Memory B cell (primary cell): ENCODE measurements around the gene KRT6B.

Source experiments
- ATAC-seq: fragments of 150-1000 bp; cut with Tn5 transposase; 2 replicates; pipeline ENCODE4 v1.10.0; 2021; ENCODE audit warnings: low read depth, mild to moderate bottlenecking, moderate library complexity
- DNase-seq, 2 donors: peaks; one replicate each; pipeline ENCODE4 v3.0.0; 2022; ENCODE audit warnings: low spot score in 2 of 2
- H3K27ac Mint-ChIP-seq: one replicate; pipeline ENCODE4 v1.8.0; 2022; ENCODE audit warnings: mild to moderate bottlenecking, moderate library complexity, mixed read lengths
- H3K27me3 Mint-ChIP-seq: one replicate; pipeline ENCODE4 v1.8.0; 2022; ENCODE audit warnings: mixed read lengths
- H3K36me3 Mint-ChIP-seq: one replicate; pipeline ENCODE4 v1.8.0; 2022; ENCODE audit warnings: mild to moderate bottlenecking, mixed read lengths
- H3K4me1 Mint-ChIP-seq: one replicate; pipeline ENCODE4 v1.8.0; 2022; ENCODE audit warnings: mixed read lengths
- H3K4me3 Mint-ChIP-seq: one replicate; pipeline ENCODE4 v1.8.0; 2022; ENCODE audit warnings: mild to moderate bottlenecking, moderate library complexity, mixed read lengths
- H3K9me3 Mint-ChIP-seq: one replicate; pipeline ENCODE4 v1.8.0; 2022; ENCODE audit warnings: mixed read lengths

The KRT6B gene

GRCh38 chr12:52403561-52403960 is 48.4 kb downstream of the KRT6B start:
- Mint-ChIP-seq H3K27ac (no peak overlapping the region), H3K4me1 (no peaks in the 10 kb centered on the region), H3K36me3 (peaks cover 1% of the 10 kb centered on the region), H3K9me3 (no peaks in the 10 kb centered on the region), H3K4me3 (no peak overlapping the region), H3K27me3 (peaks cover 18% of the 10 kb centered on the region)
- no peak for ATAC-seq
- DNase-seq, result no peak

- ATAC-seq (no peak), DNase-seq (no peak)
- Mint-ChIP-seq H3K27me3 (peaks cover 17% of the 10 kb centered on the region), H3K36me3 (no peaks in the 10 kb centered on the region), H3K4me1 (no peaks in the 10 kb centered on the region), H3K27ac (no peak overlapping the region), H3K4me3 (no peak overlapping the region), H3K9me3 (no peaks in the 10 kb centered on the region)
Measured at GRCh38 chr12:52402873-52403540, 48.9 kb downstream of the KRT6B start.

- ATAC-seq (no peak), DNase-seq (no peak)
- Mint-ChIP-seq H3K4me1 (no peaks in the 10 kb centered on the region), H3K27ac (no peak overlapping the region), H3K27me3 (peaks cover 13% of the 10 kb centered on the region), H3K9me3 (no peaks in the 10 kb centered on the region), H3K4me3 (no peak overlapping the region), H3K36me3 (no peaks in the 10 kb centered on the region)
Measured at GRCh38 chr12:52402377-52402776, 49.6 kb downstream of the KRT6B start.

- H3K27ac Mint-ChIP-seq, result no peak overlapping the region
- ATAC-seq, result no peak
- no peaks in the 10 kb centered on the region for H3K4me1 Mint-ChIP-seq
- DNase-seq, result no peak
- no peaks in the 10 kb centered on the region for H3K9me3 Mint-ChIP-seq
- H3K27me3 Mint-ChIP-seq, result peaks cover 13% of the 10 kb centered on the region
- no peaks in the 10 kb centered on the region for H3K36me3 Mint-ChIP-seq
- H3K4me3 Mint-ChIP-seq, result no peak overlapping the region
Measured at GRCh38 chr12:52401926-52402325, 50.0 kb downstream of the KRT6B start.

GRCh38 chr12:52401526-52401925 is 50.4 kb downstream of the KRT6B start:
- Mint-ChIP-seq H3K27ac (no peak overlapping the region), H3K4me3 (no peak overlapping the region), H3K4me1 (no peaks in the 10 kb centered on the region), H3K27me3 (peaks cover 13% of the 10 kb centered on the region), H3K36me3 (no peaks in the 10 kb centered on the region), H3K9me3 (no peaks in the 10 kb centered on the region)
- DNase-seq, result no peak
- no peak for ATAC-seq

- Mint-ChIP-seq H3K27me3 (peaks cover 12% of the 10 kb centered on the region), H3K27ac (no peak overlapping the region), H3K4me3 (no peak overlapping the region), H3K4me1 (no peaks in the 10 kb centered on the region), H3K9me3 (no peaks in the 10 kb centered on the region), H3K36me3 (no peaks in the 10 kb centered on the region)
- ATAC-seq (no peak), DNase-seq (no peak)
Measured at GRCh38 chr12:52400906-52401305, 51.0 kb downstream of the KRT6B start.

- Mint-ChIP-seq H3K27me3 (peaks cover 16% of the 10 kb centered on the region), H3K36me3 (no peaks in the 10 kb centered on the region), H3K4me3 (no peak overlapping the region), H3K27ac (no peak overlapping the region), H3K9me3 (no peaks in the 10 kb centered on the region), H3K4me1 (no peaks in the 10 kb centered on the region)
- DNase-seq (no peak), ATAC-seq (no peak)
Measured at GRCh38 chr12:52399756-52400155, 52.2 kb downstream of the KRT6B start.

GRCh38 chr12:52398176-52398575 is 53.8 kb downstream of the KRT6B start:
- ATAC-seq (no peak), DNase-seq (no peak)
- no peak overlapping the region for H3K4me3 Mint-ChIP-seq
- peaks cover 18% of the 10 kb centered on the region for H3K27me3 Mint-ChIP-seq
- no peak overlapping the region for H3K27ac Mint-ChIP-seq
- no peaks in the 10 kb centered on the region for H3K9me3 Mint-ChIP-seq
- no peaks in the 10 kb centered on the region for H3K36me3 Mint-ChIP-seq
- no peaks in the 10 kb centered on the region for H3K4me1 Mint-ChIP-seq

- no peak for ATAC-seq
- H3K4me1 Mint-ChIP-seq, result no peaks in the 10 kb centered on the region
- H3K27ac Mint-ChIP-seq, result no peak overlapping the region
- peaks cover 12% of the 10 kb centered on the region for H3K27me3 Mint-ChIP-seq
- no peak for DNase-seq
- no peaks in the 10 kb centered on the region for H3K36me3 Mint-ChIP-seq
- H3K4me3 Mint-ChIP-seq, result no peak overlapping the region
- H3K9me3 Mint-ChIP-seq, result no peaks in the 10 kb centered on the region
Measured at GRCh38 chr12:52396656-52397055, 55.3 kb downstream of the KRT6B start.
